GM18505 (cell line): ENCODE results near the gene IMMP1L.

Source experiments
- ATAC-seq: cut with Tn5 transposase; IDR thresholded peaks from one replicate; pipeline ENCODE4 v1.9.1; 2021; ENCODE audit not compliant: unreplicated experiment
- POLR2A ChIP-seq: IDR thresholded peaks from 4 replicates; pipeline ENCODE4 v1.6.1; 2011; ENCODE audit warnings: borderline replicate concordance; ENCODE audit not compliant: insufficient read depth, insufficient read length; ENCODE audit errors: extremely low read depth

IMMP1L gene

GRCh38 chr11:31493235-31493634 is 16.2 kb downstream of the IMMP1L start:
- no peak for TF ChIP-seq POLR2A
- no peak for ATAC-seq

GRCh38 chr11:31492320-31492913 is 17.0 kb downstream of the IMMP1L start:
- no peak for TF ChIP-seq POLR2A
- ATAC-seq = no peak

- TF ChIP-seq POLR2A = no peak
- no peak for ATAC-seq
Observed at GRCh38 chr11:31487848-31488247, 21.6 kb downstream of the IMMP1L start.

- ATAC-seq = no peak
- TF ChIP-seq POLR2A = no peak
Observed at GRCh38 chr11:31484497-31484896, 24.9 kb downstream of the IMMP1L start.

GRCh38 chr11:31480930-31481329 is 28.5 kb downstream of the IMMP1L start:
- no peak for TF ChIP-seq POLR2A
- ATAC-seq = no peak

- TF ChIP-seq POLR2A = no peak
- no peak for ATAC-seq
Observed at GRCh38 chr11:31479066-31479465, 30.4 kb downstream of the IMMP1L start.

- no peak for TF ChIP-seq POLR2A
Observed at GRCh38 chr11:31478223-31478590, 31.2 kb downstream of the IMMP1L start.

GRCh38 chr11:31477528-31478222 is 31.7 kb downstream of the IMMP1L start:
- no peak for TF ChIP-seq POLR2A
- ATAC-seq = no peak

More at GRCh38 chr11:31478223-31478590, 31.2 kb downstream of the IMMP1L start:
- no peak for ATAC-seq

GRCh38 chr11:31474083-31474482 is 35.3 kb downstream of the IMMP1L start:
- TF ChIP-seq POLR2A = no peak
- ATAC-seq = no peak

- no peak for TF ChIP-seq POLR2A
- no peak for ATAC-seq
Observed at GRCh38 chr11:31464436-31464835, 45.0 kb downstream of the IMMP1L start.

- TF ChIP-seq POLR2A = no peak
- no peak for ATAC-seq
Observed at GRCh38 chr11:31455177-31455576, 54.2 kb downstream of the IMMP1L start.

GRCh38 chr11:31450841-31451240 is 58.6 kb downstream of the IMMP1L start:
- TF ChIP-seq POLR2A = no peak
- ATAC-seq = no peak

- no peak for ATAC-seq
- no peak for TF ChIP-seq POLR2A
Observed at GRCh38 chr11:31449040-31449439, 60.4 kb downstream of the IMMP1L start.

GRCh38 chr11:31445621-31446020 is 63.8 kb downstream of the IMMP1L start:
- no peak for ATAC-seq
- no peak for TF ChIP-seq POLR2A
